Measurements from ENCODE around the gene SEMA3C.

The SEMA3C gene

DNA sequence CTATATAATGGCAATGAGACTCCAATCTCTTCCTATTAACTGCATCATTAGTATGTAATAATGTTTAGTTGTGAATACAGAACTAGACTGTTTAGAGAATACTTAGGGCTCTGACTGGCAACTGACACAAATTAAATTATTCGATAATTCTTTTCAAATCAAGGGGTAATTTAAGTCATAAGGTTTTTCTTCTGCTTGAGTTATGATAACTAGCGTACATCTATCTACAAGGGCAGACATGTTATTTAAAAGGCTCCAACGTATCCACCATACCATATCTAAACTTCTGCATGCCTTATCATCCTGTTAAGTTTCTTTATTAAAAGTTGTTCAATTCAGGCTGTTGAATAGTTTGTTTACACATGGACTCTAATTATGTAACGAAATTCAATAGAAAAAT is 11.2 kb downstream of the SEMA3C start:
- TF ChIP-seq, protein P1, sequence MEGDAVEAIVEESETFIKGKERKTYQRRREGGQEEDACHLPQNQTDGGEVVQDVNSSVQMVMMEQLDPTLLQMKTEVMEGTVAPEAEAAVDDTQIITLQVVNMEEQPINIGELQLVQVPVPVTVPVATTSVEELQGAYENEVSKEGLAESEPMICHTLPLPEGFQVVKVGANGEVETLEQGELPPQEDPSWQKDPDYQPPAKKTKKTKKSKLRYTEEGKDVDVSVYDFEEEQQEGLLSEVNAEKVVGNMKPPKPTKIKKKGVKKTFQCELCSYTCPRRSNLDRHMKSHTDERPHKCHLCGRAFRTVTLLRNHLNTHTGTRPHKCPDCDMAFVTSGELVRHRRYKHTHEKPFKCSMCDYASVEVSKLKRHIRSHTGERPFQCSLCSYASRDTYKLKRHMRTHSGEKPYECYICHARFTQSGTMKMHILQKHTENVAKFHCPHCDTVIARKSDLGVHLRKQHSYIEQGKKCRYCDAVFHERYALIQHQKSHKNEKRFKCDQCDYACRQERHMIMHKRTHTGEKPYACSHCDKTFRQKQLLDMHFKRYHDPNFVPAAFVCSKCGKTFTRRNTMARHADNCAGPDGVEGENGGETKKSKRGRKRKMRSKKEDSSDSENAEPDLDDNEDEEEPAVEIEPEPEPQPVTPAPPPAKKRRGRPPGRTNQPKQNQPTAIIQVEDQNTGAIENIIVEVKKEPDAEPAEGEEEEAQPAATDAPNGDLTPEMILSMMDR (IDR thresholded peaks at IDR 0.05), result no peak

DNA sequence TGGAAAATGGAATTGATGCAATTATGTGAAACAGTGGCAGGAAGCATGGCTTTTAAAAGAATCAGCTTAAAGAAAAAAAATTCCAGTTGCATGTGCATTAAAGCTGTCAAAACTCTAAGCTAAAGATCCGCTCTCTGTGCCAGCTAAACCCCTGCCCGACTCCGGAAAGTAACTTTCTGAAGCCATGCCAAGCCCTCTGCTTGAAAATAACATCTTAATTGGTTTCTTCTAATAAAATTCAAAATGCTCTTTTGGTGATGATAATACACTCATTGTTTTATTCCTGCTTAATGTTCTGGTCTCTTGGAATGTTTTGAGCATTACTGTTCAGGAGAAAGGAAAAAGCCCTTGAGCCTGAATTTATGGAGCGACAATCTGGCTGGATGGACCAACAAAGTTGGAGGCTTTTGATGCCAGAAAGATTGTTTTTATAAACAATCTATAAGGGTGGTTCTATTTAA is 11.7 kb downstream of the SEMA3C start:
- TF ChIP-seq, protein P1 (IDR thresholded peaks at IDR 0.05), result no peak

DNA sequence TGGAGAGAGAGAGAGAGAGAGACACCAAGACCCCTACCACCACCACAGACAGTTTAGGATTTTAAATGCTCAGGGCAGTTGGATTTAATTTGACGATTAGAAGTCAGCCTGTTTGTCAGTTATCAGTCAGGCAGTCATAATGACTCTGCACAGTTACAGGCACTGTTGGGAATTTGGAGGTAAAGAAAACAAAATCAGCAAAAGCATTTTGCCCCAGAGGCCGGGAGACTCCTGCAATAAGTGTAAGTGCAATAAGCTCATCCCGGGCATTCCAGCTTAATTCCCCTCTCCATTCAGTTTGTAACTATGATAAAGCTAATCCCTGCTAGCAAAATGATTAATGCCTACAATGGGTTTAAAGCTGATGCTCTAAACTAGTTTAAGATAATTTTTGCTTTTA is 13.5 kb downstream of the SEMA3C start:
- TF ChIP-seq, protein P1 (IDR thresholded peaks at IDR 0.05), result no peak

DNA sequence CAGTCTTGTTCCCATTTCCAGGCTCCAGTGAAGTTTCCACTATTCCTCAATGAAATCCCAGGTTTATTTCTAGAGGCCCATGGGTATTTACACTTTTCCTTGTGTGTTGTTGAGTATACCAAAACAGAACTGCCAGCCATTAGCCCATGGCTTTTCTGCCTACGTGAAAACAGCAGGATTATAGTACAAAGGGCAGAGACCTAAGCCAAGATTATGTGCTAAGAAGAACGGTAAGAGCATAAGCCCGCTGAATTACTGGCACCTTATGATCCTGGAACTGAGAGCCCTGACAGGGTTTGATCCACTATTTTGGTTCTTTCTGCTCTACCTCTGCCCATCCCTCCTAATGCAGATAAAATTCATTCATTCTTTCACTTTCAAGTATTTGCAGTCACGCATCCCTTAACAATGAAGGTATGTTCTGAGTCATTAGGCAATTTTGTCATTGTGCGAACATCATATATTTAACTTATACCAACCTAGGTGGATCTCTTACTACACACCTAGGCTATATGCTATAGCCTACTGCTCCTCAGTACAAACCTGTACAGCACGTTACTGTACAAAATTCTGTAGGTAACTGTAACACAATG is 16.0 kb downstream of the SEMA3C start:
- TF ChIP-seq, protein P1 (IDR thresholded peaks at IDR 0.05), result no peak

DNA sequence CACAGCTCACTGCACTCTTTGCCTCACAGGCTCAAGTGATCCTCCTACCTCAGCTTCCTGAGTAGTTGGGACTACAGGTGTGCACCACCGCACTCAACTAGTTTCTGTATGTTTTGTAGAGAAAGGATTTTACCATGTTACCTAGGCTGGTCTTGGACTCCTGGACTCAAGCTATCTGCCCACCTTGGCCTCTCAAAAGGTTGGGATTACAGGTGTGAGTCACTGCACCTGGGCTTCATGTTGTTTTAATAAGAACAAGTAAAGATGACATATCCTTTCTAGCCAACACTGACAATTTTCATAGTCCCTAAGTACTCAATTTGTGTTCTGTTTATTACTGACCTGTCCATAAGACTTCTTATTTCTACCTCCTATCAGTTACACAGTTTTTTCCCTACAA is 16.8 kb downstream of the SEMA3C start:
- TF ChIP-seq, protein P1 (IDR thresholded peaks at IDR 0.05), result no peak

GRCh38 chr7:80900583-80901576 is 18.0 kb downstream of the SEMA3C start:
- TF ChIP-seq, protein P1 (IDR thresholded peaks at IDR 0.05), result no peak

GRCh38 chr7:80896906-80897598 is 21.8 kb downstream of the SEMA3C start:
- TF ChIP-seq, protein P1 (IDR thresholded peaks at IDR 0.05), result no peak
